Mucosa of stomach (tissue), 1 donor: ENCODE results near the gene PEX11G.

Experiments used
- H3K27me3 ChIP-seq: one replicate; pipeline ENCODE4 v1.7.0; 2013; ENCODE audit warnings: mild to moderate bottlenecking, low read length; ENCODE audit not compliant: control insufficient read depth, insufficient read depth
- H3K36me3 ChIP-seq: one replicate; pipeline ENCODE4 v1.7.0; 2013; ENCODE audit warnings: low read length; ENCODE audit not compliant: control insufficient read depth, insufficient read depth
- H3K4me1 ChIP-seq: one replicate; pipeline ENCODE4 v1.7.0; 2013; ENCODE audit warnings: mild to moderate bottlenecking, low read length; ENCODE audit not compliant: control insufficient read depth, insufficient read depth
- H3K4me3 ChIP-seq: one replicate; pipeline ENCODE4 v1.7.0; 2013; ENCODE audit warnings: low read length
- H3K9ac ChIP-seq: one replicate; pipeline ENCODE4 v1.7.0; 2013; ENCODE audit warnings: mild to moderate bottlenecking, low read length, moderate library complexity
- H3K9me3 ChIP-seq: one replicate; pipeline ENCODE4 v1.7.0; 2013; ENCODE audit warnings: mild to moderate bottlenecking, low read length, moderate library complexity; ENCODE audit not compliant: control insufficient read depth
- donor health status: Pancreatic carcinoma.

The PEX11G gene

GRCh38 chr19:7516878-7517277 lies 28.0 kb upstream of the PEX11G start:
- H3K4me3 ChIP-seq = peak overlapping the region; percentile 60
- H3K9ac ChIP-seq = peak overlapping the region; percentile 83
- no peaks in the 10 kb centered on the region for H3K9me3 ChIP-seq
- H3K36me3 ChIP-seq = no peaks in the 10 kb centered on the region
- no peaks in the 10 kb centered on the region for H3K27me3 ChIP-seq
- peaks cover 10% of the 10 kb centered on the region for H3K4me1 ChIP-seq

DNA sequence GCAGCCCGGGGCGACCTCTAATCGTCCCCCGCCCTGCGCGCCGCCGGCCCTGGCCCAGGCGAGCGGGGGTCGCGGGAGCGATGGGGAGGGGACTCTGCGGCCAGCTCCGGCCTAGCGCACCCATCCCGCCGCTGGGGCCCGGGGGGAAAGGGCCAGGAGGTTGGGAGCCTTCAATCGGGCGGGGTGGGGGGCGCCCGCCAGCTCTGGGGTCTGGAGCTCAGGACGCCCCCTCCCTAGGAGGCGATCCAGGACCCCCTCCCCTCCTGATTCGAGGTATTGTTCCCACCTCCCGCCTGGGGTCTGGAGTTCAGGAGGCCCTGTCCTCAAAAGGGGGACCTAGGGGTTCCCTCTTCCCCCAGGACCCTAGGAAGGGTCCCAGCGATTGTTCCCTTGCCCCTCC lies 27.5 kb upstream of the PEX11G start:
- Histone ChIP-seq H3K4me1 (peaks cover 8% of the 10 kb centered on the region), H3K27me3 (no peaks in the 10 kb centered on the region)

DNA sequence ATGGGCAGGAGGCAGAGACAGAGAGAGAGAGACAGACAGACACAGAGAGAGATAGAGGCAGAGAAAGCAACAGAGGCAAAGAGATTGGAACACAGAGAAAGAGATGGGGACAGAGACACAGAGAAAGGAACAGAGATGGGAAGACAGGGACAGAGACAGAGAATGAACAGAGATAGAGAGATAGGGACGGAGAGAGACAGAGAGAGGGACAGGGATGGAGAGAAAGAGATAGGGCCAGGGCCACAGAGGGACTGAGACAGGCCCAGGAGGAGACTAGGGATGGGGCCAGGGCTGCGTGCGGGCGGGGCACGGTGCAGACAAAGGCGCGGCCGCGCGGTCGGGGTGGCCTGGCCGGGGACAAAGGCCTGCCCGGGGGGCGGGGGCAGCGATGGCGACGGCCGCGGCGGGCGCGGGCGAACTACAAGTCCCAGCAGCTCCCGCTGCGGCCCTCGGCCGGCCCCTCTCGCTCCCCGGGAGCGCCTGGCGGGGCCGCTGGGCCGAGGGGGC lies 26.9 kb upstream of the PEX11G start, which contains the start of gene ZNF358:
ZNF358 (plus strand) TSS at position 459 of the 507 bp plus-strand sequence. CDS start 3,140 bp downstream, outside the sequence.
- Histone ChIP-seq H3K9ac (peak within 1 kb of the TSS; percentile 83), H3K27me3 (no peaks in the 10 kb centered on the region), H3K4me1 (peaks cover 8% of the 10 kb centered on the region), H3K9me3 (no peaks in the 10 kb centered on the region), H3K4me3 (peak within 1 kb of the TSS; percentile 60), H3K36me3 (no peaks in the 10 kb centered on the region)

More for the DNA sequence above, 27.5 kb upstream of the PEX11G start:
- Histone ChIP-seq H3K9me3 (no peaks in the 10 kb centered on the region), H3K9ac (peak overlapping the region; percentile 83), H3K36me3 (no peaks in the 10 kb centered on the region), H3K4me3 (peak overlapping the region; percentile 60)

DNA sequence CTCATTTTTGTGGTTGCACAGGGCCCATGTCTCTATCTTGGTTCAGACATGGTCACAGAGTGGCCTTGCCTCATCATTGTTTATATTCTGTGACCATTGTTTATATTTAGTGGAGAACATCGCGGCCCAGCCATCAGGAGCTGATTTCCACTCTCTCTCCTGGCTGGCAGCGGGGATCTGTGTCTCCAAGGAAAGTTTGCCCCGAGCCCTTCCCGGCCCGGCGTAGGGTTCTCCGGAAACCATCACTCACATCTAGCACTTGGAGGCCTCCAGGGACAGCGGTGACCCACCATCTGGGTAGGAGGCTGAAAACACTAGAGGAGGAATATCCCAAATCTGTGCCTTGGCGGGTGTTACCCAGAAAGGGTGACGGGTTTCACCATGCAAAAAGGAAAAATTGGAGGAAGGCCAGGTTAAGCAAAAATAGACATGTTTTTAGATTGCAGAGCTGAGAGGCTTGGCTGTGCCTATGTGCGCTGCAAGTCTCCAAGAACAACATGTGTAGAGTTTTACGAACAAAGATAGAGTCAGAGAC lies 26.3 kb upstream of the PEX11G start:
- no peak overlapping the region for H3K4me3 ChIP-seq

DNA sequence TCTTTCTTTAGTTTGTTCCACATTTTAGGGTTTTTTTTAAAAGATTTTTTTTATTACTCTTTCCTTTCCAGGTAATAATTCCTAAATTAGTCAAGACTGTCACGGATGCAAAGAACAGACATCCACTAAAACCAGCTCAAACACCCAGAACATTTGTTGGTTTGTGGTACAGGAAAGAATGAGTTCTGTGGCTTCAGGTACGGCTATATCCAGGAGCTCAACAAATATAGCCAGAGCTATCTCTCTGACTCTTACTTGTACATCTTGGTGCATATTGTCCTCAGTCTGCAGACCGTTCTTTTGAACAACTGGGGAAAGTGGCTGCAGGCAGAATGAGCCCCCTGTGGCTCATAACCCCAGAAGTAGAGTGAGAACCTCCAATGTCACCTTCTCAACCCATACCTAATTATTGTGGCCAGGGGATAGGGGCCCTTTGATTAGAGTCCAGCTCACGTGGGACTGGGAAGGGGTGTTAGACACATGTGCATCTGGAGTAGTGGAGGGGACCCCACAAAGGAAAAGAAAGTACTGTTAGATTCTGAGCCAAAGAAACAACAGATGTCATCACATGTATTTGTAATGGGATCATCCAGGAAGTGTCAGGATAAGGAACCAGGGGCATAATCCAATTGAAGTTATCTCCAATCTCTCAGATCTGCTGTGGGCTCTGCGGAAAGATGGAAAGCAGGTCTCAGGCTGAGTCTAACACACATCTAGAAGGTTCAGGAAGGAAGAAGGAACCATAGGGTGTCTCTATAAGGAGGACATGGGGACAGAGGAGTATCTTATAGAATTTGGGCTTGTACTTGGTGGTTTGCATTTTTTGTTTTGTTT lies 25.2 kb upstream of the PEX11G start:
- no peaks in the 10 kb centered on the region for H3K27me3 ChIP-seq
- H3K9me3 ChIP-seq = no peaks in the 10 kb centered on the region
- no peaks in the 10 kb centered on the region for H3K36me3 ChIP-seq
- H3K9ac ChIP-seq = no peak overlapping the region
- no peak overlapping the region for H3K4me3 ChIP-seq
- peaks cover 8% of the 10 kb centered on the region for H3K4me1 ChIP-seq

More for the DNA sequence above, 26.3 kb upstream of the PEX11G start:
- H3K9ac ChIP-seq = peak overlapping the region; percentile 58
- H3K36me3 ChIP-seq = no peaks in the 10 kb centered on the region
- no peaks in the 10 kb centered on the region for H3K9me3 ChIP-seq
- no peaks in the 10 kb centered on the region for H3K27me3 ChIP-seq
- peaks cover 8% of the 10 kb centered on the region for H3K4me1 ChIP-seq

GRCh38 chr19:7512400-7512851 lies 23.6 kb upstream of the PEX11G start:
- H3K9ac ChIP-seq = no peak overlapping the region
- H3K27me3 ChIP-seq = no peaks in the 10 kb centered on the region
- H3K4me1 ChIP-seq = peaks cover 15% of the 10 kb centered on the region
- H3K36me3 ChIP-seq = no peaks in the 10 kb centered on the region
- no peaks in the 10 kb centered on the region for H3K9me3 ChIP-seq
- H3K4me3 ChIP-seq = no peak overlapping the region

- no peaks in the 10 kb centered on the region for H3K36me3 ChIP-seq
- H3K4me3 ChIP-seq = no peak overlapping the region
- H3K9me3 ChIP-seq = no peaks in the 10 kb centered on the region
- H3K4me1 ChIP-seq = peaks cover 17% of the 10 kb centered on the region
- no peak overlapping the region for H3K9ac ChIP-seq
- no peaks in the 10 kb centered on the region for H3K27me3 ChIP-seq
Measured at GRCh38 chr19:7509625-7510024, 20.8 kb upstream of the PEX11G start.

DNA sequence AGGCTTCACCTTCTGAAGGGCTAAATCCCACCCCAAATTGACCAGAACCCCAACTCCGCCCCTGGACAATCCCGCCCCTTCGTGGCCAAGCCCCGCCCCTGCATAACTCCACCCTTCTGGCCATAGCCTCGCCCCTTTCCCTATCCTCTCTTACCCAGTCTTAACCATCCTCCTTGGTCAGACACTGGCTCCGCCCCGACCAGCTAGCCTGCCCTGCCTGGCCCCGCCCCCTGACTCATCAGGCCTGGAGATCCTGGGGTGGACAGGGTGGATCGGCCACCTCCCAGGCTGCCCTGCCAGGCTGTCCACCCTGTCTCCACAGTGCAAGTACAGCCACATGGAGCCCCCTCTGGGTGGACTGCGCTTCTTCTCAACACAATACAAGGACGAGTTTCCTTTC lies 19.0 kb upstream of the PEX11G start:
- Histone ChIP-seq H3K9ac (no peak overlapping the region), H3K4me3 (no peak overlapping the region), H3K27me3 (no peaks in the 10 kb centered on the region), H3K9me3 (no peaks in the 10 kb centered on the region), H3K36me3 (no peaks in the 10 kb centered on the region), H3K4me1 (peaks cover 17% of the 10 kb centered on the region)

- no peak overlapping the region for H3K4me3 ChIP-seq
- no peaks in the 10 kb centered on the region for H3K36me3 ChIP-seq
- H3K9me3 ChIP-seq = no peaks in the 10 kb centered on the region
- no peaks in the 10 kb centered on the region for H3K27me3 ChIP-seq
- peaks cover 17% of the 10 kb centered on the region for H3K4me1 ChIP-seq
- no peak overlapping the region for H3K9ac ChIP-seq
Measured at GRCh38 chr19:7506385-7507328, 17.8 kb upstream of the PEX11G start.

- Histone ChIP-seq H3K4me3 (peak overlapping the region; percentile 36), H3K9ac (peak overlapping the region; percentile 9)
Measured at GRCh38 chr19:7505682-7506384, 17.0 kb upstream of the PEX11G start.

DNA sequence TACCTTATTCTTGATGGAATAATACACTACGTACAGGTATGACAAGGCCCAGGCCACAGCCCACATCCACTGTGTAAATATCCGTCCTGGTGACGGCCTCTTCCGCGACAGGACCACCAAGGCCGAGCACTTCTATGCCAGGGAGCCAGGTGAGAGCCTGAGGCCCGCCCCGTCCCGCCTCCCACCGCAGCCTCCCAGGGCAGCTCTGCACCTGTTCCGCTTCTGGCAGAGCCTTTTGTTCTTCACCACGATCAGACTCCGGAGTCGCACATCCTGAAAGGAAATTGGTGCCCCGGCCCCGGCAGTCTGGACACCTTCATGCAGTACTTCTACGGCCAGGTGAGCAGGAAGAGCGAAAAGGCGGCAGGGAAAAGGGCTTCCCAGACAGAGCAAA lies 16.4 kb upstream of the PEX11G start:
- peaks cover 17% of the 10 kb centered on the region for H3K4me1 ChIP-seq
- peaks cover 4% of the 10 kb centered on the region for H3K27me3 ChIP-seq
- no peaks in the 10 kb centered on the region for H3K36me3 ChIP-seq
- H3K4me3 ChIP-seq = peak overlapping the region; percentile 36
- H3K9ac ChIP-seq = peak overlapping the region; percentile 9
- no peaks in the 10 kb centered on the region for H3K9me3 ChIP-seq

More at GRCh38 chr19:7505682-7506384, 17.0 kb upstream of the PEX11G start:
- no peaks in the 10 kb centered on the region for H3K36me3 ChIP-seq
- H3K4me1 ChIP-seq = peaks cover 17% of the 10 kb centered on the region
- H3K27me3 ChIP-seq = peaks cover under 1% of the 10 kb centered on the region
- H3K9me3 ChIP-seq = no peaks in the 10 kb centered on the region
